ENCODE data around the gene GOLGA8B.

GOLGA8B gene

GRCh38 chr15:34618073-34618472 lies 34.6 kb upstream of the GOLGA8B start:
- no peak for TF ChIP-seq EZH2phosphoT487 (IDR thresholded peaks at IDR 0.05; ENCODE audit: low read depth)
- no peak for TF ChIP-seq CTCF (IDR thresholded peaks at IDR 0.05; ENCODE audit: low read depth, low read length)
- Histone ChIP-seq H3K36me3 (replicated peaks; ENCODE audit: low read depth, low read length) (no peaks in the 10 kb centered on the region), H3K27ac (ENCODE audit: low read length) (no peak overlapping the region), H3K4me2 (ENCODE audit: low read length) (no peak overlapping the region), H4K20me1 (ENCODE audit: insufficient read depth, low read length) (no peaks in the 10 kb centered on the region), H3K9me3 (ENCODE audit: insufficient read depth, low read length) (no peaks in the 10 kb centered on the region), H2AFZ (ENCODE audit: low read depth, low read length) (no peak overlapping the region), H3K4me1 (ENCODE audit: low read length) (no peaks in the 10 kb centered on the region), H3K27me3 (ENCODE audit: low read depth, low read length) (peaks cover 22% of the 10 kb centered on the region), H3K4me3 (ENCODE audit: low read length) (no peak overlapping the region), H3K9ac (ENCODE audit: low read length) (no peak overlapping the region), H3K79me2 (ENCODE audit: low read length) (no peaks in the 10 kb centered on the region)

- Histone ChIP-seq H3K4me1 (ENCODE audit: low read length) (no peaks in the 10 kb centered on the region), H3K27me3 (ENCODE audit: low read depth, low read length) (peaks cover 22% of the 10 kb centered on the region), H2AFZ (ENCODE audit: low read depth, low read length) (no peak overlapping the region), H3K4me3 (ENCODE audit: low read length) (no peak overlapping the region), H3K9ac (ENCODE audit: low read length) (no peak overlapping the region), H4K20me1 (ENCODE audit: insufficient read depth, low read length) (no peaks in the 10 kb centered on the region), H3K36me3 (replicated peaks; ENCODE audit: low read depth, low read length) (no peaks in the 10 kb centered on the region), H3K27ac (ENCODE audit: low read length) (no peak overlapping the region), H3K79me2 (ENCODE audit: low read length) (no peaks in the 10 kb centered on the region), H3K9me3 (ENCODE audit: insufficient read depth, low read length) (no peaks in the 10 kb centered on the region), H3K4me2 (ENCODE audit: low read length) (no peak overlapping the region)
- TF ChIP-seq CTCF (IDR thresholded peaks at IDR 0.05; ENCODE audit: low read depth, low read length) (0 out of 2 replicates have a peak, but pooled peaks have one; percentile 10), EZH2phosphoT487 (IDR thresholded peaks at IDR 0.05; ENCODE audit: low read depth) (no peak)
Observed at GRCh38 chr15:34616613-34617012, 33.2 kb upstream of the GOLGA8B start.

- Histone ChIP-seq H3K36me3 (replicated peaks; ENCODE audit: low read depth, low read length) (no peaks in the 10 kb centered on the region), H2AFZ (ENCODE audit: low read depth, low read length) (no peak overlapping the region), H3K4me1 (ENCODE audit: low read length) (no peaks in the 10 kb centered on the region), H3K27ac (ENCODE audit: low read length) (no peak overlapping the region), H3K27me3 (ENCODE audit: low read depth, low read length) (peaks cover 25% of the 10 kb centered on the region), H3K4me3 (ENCODE audit: low read length) (no peak overlapping the region), H3K9ac (ENCODE audit: low read length) (no peak overlapping the region), H3K79me2 (ENCODE audit: low read length) (no peaks in the 10 kb centered on the region), H3K9me3 (ENCODE audit: insufficient read depth, low read length) (no peaks in the 10 kb centered on the region), H4K20me1 (ENCODE audit: insufficient read depth, low read length) (no peaks in the 10 kb centered on the region), H3K4me2 (ENCODE audit: low read length) (no peak overlapping the region)
- TF ChIP-seq EZH2phosphoT487 (IDR thresholded peaks at IDR 0.05; ENCODE audit: low read depth): no peak
- TF ChIP-seq CTCF (IDR thresholded peaks at IDR 0.05; ENCODE audit: low read depth, low read length): no peak
Observed at GRCh38 chr15:34613997-34614396, 30.5 kb upstream of the GOLGA8B start.

GRCh38 chr15:34613301-34613700 lies 29.9 kb upstream of the GOLGA8B start:
- TF ChIP-seq EZH2phosphoT487 (IDR thresholded peaks at IDR 0.05; ENCODE audit: low read depth): no peak
- no peak for TF ChIP-seq CTCF (IDR thresholded peaks at IDR 0.05; ENCODE audit: low read depth, low read length)
- Histone ChIP-seq H4K20me1 (ENCODE audit: insufficient read depth, low read length) (no peaks in the 10 kb centered on the region), H3K4me1 (ENCODE audit: low read length) (no peaks in the 10 kb centered on the region), H3K27ac (ENCODE audit: low read length) (no peak overlapping the region), H3K4me2 (ENCODE audit: low read length) (no peak overlapping the region), H3K27me3 (ENCODE audit: low read depth, low read length) (peaks cover 25% of the 10 kb centered on the region), H2AFZ (ENCODE audit: low read depth, low read length) (no peak overlapping the region), H3K9ac (ENCODE audit: low read length) (no peak overlapping the region), H3K36me3 (replicated peaks; ENCODE audit: low read depth, low read length) (no peaks in the 10 kb centered on the region), H3K4me3 (ENCODE audit: low read length) (no peak overlapping the region), H3K9me3 (ENCODE audit: insufficient read depth, low read length) (no peaks in the 10 kb centered on the region), H3K79me2 (ENCODE audit: low read length) (no peaks in the 10 kb centered on the region)

Data from OCI-LY3 (cell line).